Hepatocyte (in vitro differentiated cells): ENCODE results near the gene TLCD1. TPM values are rescaled to one million over a fixed set of nuclear protein-coding genes. Genes with fewer than 3 reads are reported as not detected.

Experiments
- DNase-seq: peaks from one replicate; pipeline ENCODE4 v3.0.0-alpha.2; 2016; ENCODE audit warnings: low spot score
- H2AFZ ChIP-seq: fragments of 200-600 bp; sonication (generic); 2 replicates; pipeline ENCODE4 v1.6.0; 2016; ENCODE audit warnings: antibody characterized with exemption, mild to moderate bottlenecking
- H3K27ac ChIP-seq: fragments of 200-600 bp; sonication (generic); 2 replicates; pipeline ENCODE4 v1.5.1; 2016; ENCODE audit warnings: mild to moderate bottlenecking
- H3K27me3 ChIP-seq: fragments of 200-600 bp; sonication (generic); 2 replicates; pipeline ENCODE4 v1.6.1; 2016
- H3K36me3 ChIP-seq: fragments of 200-600 bp; sonication (generic); replicated peaks from 2 replicates; pipeline ENCODE4 v1.5.1; 2016; ENCODE audit warnings: low read depth; ENCODE audit not compliant: insufficient read depth
- H3K4me1 ChIP-seq: fragments of 200-600 bp; sonication (generic); 2 replicates; pipeline ENCODE4 v1.5.1; 2016; ENCODE audit warnings: mild to moderate bottlenecking, moderate library complexity; ENCODE audit not compliant: insufficient read depth
- H3K4me2 ChIP-seq: fragments of 200-600 bp; sonication (generic); 2 replicates; pipeline ENCODE4 v1.6.0; 2016
- H3K4me3 ChIP-seq: fragments of 200-600 bp; sonication (generic); 2 replicates; pipeline ENCODE4 v1.5.1; 2016; ENCODE audit warnings: mild to moderate bottlenecking
- H3K79me2 ChIP-seq: fragments of 200-600 bp; sonication (generic); 2 replicates; pipeline ENCODE4 v1.6.0; 2017; ENCODE audit warnings: mild to moderate bottlenecking
- H3K9me2 ChIP-seq: fragments of 200-600 bp; sonication (generic); replicated peaks from 2 replicates; pipeline ENCODE4 v1.6.0; 2017; ENCODE audit warnings: mild to moderate bottlenecking; ENCODE audit not compliant: insufficient read depth
- H3K9me3 ChIP-seq: fragments of 200-600 bp; sonication (generic); 2 replicates; pipeline ENCODE4 v1.5.1; 2016; ENCODE audit warnings: low read depth, mild to moderate bottlenecking
- H4K20me1 ChIP-seq: fragments of 200-600 bp; sonication (generic); 2 replicates; pipeline ENCODE4 v1.6.0; 2016; ENCODE audit warnings: mild to moderate bottlenecking; ENCODE audit not compliant: insufficient read depth, poor library complexity, severe bottlenecking
- CTCF ChIP-seq: fragments of 200-600 bp; sonication (generic); IDR thresholded peaks from 2 replicates; pipeline ENCODE4 v1.5.1; 2016; ENCODE audit warnings: antibody characterized with exemption, mild to moderate bottlenecking; ENCODE audit not compliant: poor library complexity
- EZH2 ChIP-seq: fragments of 200-600 bp; sonication (generic); IDR thresholded peaks from 2 replicates; pipeline ENCODE4 v1.6.1; 2016; ENCODE audit warnings: antibody characterized with exemption, mild to moderate bottlenecking, borderline replicate concordance
- EZH2phosphoT487 ChIP-seq: fragments of 200-600 bp; sonication (generic); IDR thresholded peaks from one replicate; pipeline ENCODE4 v1.6.1; 2018; ENCODE audit warnings: antibody characterized with exemption, mild to moderate bottlenecking, low read depth, moderate library complexity; ENCODE audit not compliant: unreplicated experiment, severe bottlenecking
- WGBS: methylation state at CpG from one replicate; pipeline ENCODE4 v1.1.6; 2016; ENCODE audit warnings: low lambda C conversion rate; ENCODE audit errors: missing lambda C conversion rate; 5-methylcytosine and 5-hydroxymethylcytosine counted together
- polyA plus RNA-seq: library from polyadenylated mRNA; unstranded; fragments of >200 nt; fragmentation: Nextera tagmentation; extraction: Ambion mirVana; gene quantifications from 2 replicates; pipeline ENCODE4 v1.2.1, GENCODE V29; 2016
- total RNA-seq: library from RNA; depleted of rRNA; stranded (reverse); fragments of >200 nt; gene quantifications from 2 replicates; pipeline ENCODE4 v1.2.3, GENCODE V29; 2014

TLCD1 gene
- total and polyA plus RNA-seq, 2 experiments from 2014 or later, result 12.5 to 23.4 TPM

- Histone ChIP-seq H2AFZ (no peak overlapping the region), H3K4me2 (no peak overlapping the region), H3K9me3 (no peaks in the 10 kb centered on the region), H3K4me1 (no peaks in the 10 kb centered on the region), H3K36me3 (no peaks in the 10 kb centered on the region), H4K20me1 (no peaks in the 10 kb centered on the region), H3K4me3 (no peak overlapping the region), H3K79me2 (no peaks in the 10 kb centered on the region), H3K9me2 (no peaks in the 10 kb centered on the region), H3K27me3 (no peaks in the 10 kb centered on the region), H3K27ac (no peak overlapping the region)
- TF ChIP-seq EZH2, result no peak
- no peak for TF ChIP-seq CTCF
- no peak for TF ChIP-seq EZH2phosphoT487
- 95% methylated on average over 10 of the region's 10 CpGs for WGBS
- DNase-seq, result no peak
Observed at GRCh38 chr17:28734712-28735241, 8.7 kb upstream of the TLCD1 start.

GRCh38 chr17:28733346-28733745 lies 7.3 kb upstream of the TLCD1 start:
- Histone ChIP-seq H4K20me1 (no peaks in the 10 kb centered on the region), H3K9me2 (no peaks in the 10 kb centered on the region), H3K4me1 (no peaks in the 10 kb centered on the region), H3K79me2 (no peaks in the 10 kb centered on the region), H3K36me3 (no peaks in the 10 kb centered on the region), H2AFZ (no peak overlapping the region), H3K27me3 (no peaks in the 10 kb centered on the region), H3K9me3 (no peaks in the 10 kb centered on the region), H3K4me3 (no peak overlapping the region), H3K27ac (no peak overlapping the region), H3K4me2 (no peak overlapping the region)
- no peak for TF ChIP-seq EZH2phosphoT487
- TF ChIP-seq EZH2, result no peak
- TF ChIP-seq CTCF, result no peak
- WGBS, result 95% methylated on average over 1 of the region's 1 CpG
- no peak for DNase-seq

- H4K20me1 ChIP-seq, result peaks cover 1% of the 10 kb centered on the region
- no peak overlapping the region for H2AFZ ChIP-seq
- no peaks in the 10 kb centered on the region for H3K9me2 ChIP-seq
- H3K4me3 ChIP-seq, result no peak overlapping the region
- peaks cover 8% of the 10 kb centered on the region for H3K4me1 ChIP-seq
- 91% methylated on average over 11 of the region's 11 CpGs for WGBS
- TF ChIP-seq CTCF, result no peak
- no peak for TF ChIP-seq EZH2
- TF ChIP-seq EZH2phosphoT487, result no peak
- H3K27me3 ChIP-seq, result no peaks in the 10 kb centered on the region
- H3K36me3 ChIP-seq, result no peaks in the 10 kb centered on the region
- no peak for DNase-seq
- no peaks in the 10 kb centered on the region for H3K9me3 ChIP-seq
- H3K4me2 ChIP-seq, result no peak overlapping the region
- H3K27ac ChIP-seq, result peak overlapping the region; percentile 65
- no peaks in the 10 kb centered on the region for H3K79me2 ChIP-seq
Observed at GRCh38 chr17:28729950-28730330, 3.9 kb upstream of the TLCD1 start.
